ENCODE data around the gene SH3D19. TPM values are rescaled to one million over a fixed set of nuclear protein-coding genes. Genes with fewer than 3 reads are reported as not detected.

SH3D19 gene
- total RNA-seq, 1 donor from 2014 or later, result 4.9 TPM

- H3K9me3 Mint-ChIP-seq (ENCODE audit: unreplicated experiment), result no peaks in the 10 kb centered on the region
- DNase-seq, result no peak
- no peak overlapping the region for H3K4me3 Mint-ChIP-seq (ENCODE audit: unreplicated experiment)
- peaks cover 2% of the 10 kb centered on the region for H3K27me3 Mint-ChIP-seq (ENCODE audit: unreplicated experiment)
- no peaks in the 10 kb centered on the region for H3K4me1 Mint-ChIP-seq (ENCODE audit: low read depth, unreplicated experiment)
- H3K27ac Mint-ChIP-seq (ENCODE audit: unreplicated experiment), result no peak overlapping the region
- H3K36me3 Mint-ChIP-seq (ENCODE audit: unreplicated experiment), result no peaks in the 10 kb centered on the region
- TF ChIP-seq CTCF (IDR thresholded peaks at IDR 0.05; ENCODE audit: partially characterized antibody, unreplicated experiment), result no peak
These were observed 250.9 kb downstream of the SH3D19 start for GRCh38 chr4:151074416-151074916.

Other genes with a start within 250 kb of the SH3D19 start
- gene RPS3A, start 226.0 kb downstream of the SH3D19 start, total RNA-seq (ENCODE audit: unreplicated experiment), result 1,044 TPM
- not detected for gene PRSS48, start 48.4 kb downstream of the SH3D19 start, total RNA-seq (ENCODE audit: unreplicated experiment)
- gene FHIP1A, start 83.6 kb upstream of the SH3D19 start, total RNA-seq (ENCODE audit: unreplicated experiment), result 2.4 TPM

Data from glutamatergic neuron (in vitro differentiated cells).